ENCODE measurements around the gene CCDC191. TPM values are rescaled to one million over a fixed set of nuclear protein-coding genes. Genes with fewer than 3 reads are reported as not detected.
A peak's percentile ranks its signal among the peaks of the same experiment; 100 is the strongest.

CCDC191 gene
- total and polyA plus RNA-seq, 2 of the 4 experiments (the other 2 are of a cell fraction), result 0.72 to 1.1 TPM

DNA sequence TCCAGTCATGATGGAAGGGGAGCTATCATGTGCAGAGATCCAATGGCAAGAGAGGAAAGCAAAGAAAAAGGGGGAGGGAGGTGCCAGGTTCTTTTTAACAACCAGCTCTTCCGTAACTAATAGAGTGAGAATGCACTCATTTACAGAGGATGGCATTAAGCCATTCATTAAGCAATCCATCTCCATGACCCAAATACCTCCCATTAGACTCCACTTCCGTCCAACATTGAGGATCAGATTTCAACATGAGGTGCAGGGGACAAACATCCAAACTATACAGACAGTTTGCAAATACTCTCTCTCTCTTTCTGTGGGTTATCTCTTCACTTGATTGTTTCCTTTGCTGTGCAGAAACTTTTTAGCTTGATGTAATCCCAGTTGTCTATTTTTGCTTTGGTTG lies 87.3 kb downstream of the CCDC191 start:
- H4K5ac ChIP-seq (ENCODE audit: low read depth, low read length), result no peak overlapping the region
- no peak overlapping the region for H3K9ac ChIP-seq (ENCODE audit: low read depth, low read length)
- in situ Hi-C loops (cut with MboI; ENCODE audit: low sequenced_read_pairs) (no loop called here), intact Hi-C loops (cut with micrococcal nuclease) (loop anchor here (1.0 kb wide), 1 partner anchor 40 kb away; no protein-coding TSS in a partner anchor), dilution Hi-C loops (cut with HindIII; ENCODE audit: low sequenced_read_pairs, unreplicated experiment) (no loop called here)
- H3K4me1 ChIP-seq (ENCODE audit: control insufficient read depth, insufficient read depth, low read length), result no peaks in the 10 kb centered on the region
- CTCF ChIA-PET, result interaction anchor here (1.1 kb wide), 1 partner anchor 12 kb away, joined by 3 read pairs; no protein-coding TSS in a partner anchor
- H2BK120ac ChIP-seq (ENCODE audit: low read depth, low read length), result no peak overlapping the region
- H2AK5ac ChIP-seq (ENCODE audit: low read depth, low read length), result no peak overlapping the region
- no peak overlapping the region for H3K4ac ChIP-seq (ENCODE audit: low read depth, low read length)
- H2AFZ ChIP-seq (replicated peaks; ENCODE audit: low read length, poor library complexity), result no peak overlapping the region
- no peaks in the 10 kb centered on the region for H3K79me1 ChIP-seq (ENCODE audit: low read depth in 1 of 2, low read length in 2 of 2)
- H4K8ac ChIP-seq (ENCODE audit: low read depth in 2 of 2, low read length in 2 of 2), result no peak overlapping the region
- BruUV-seq (replicated peaks), result no TSS peak
- no peaks in the 10 kb centered on the region for H3K36me3 ChIP-seq (ENCODE audit: control insufficient read depth, insufficient read depth, low read length)
- no CpG with 5 or more reads among the region's 2 CpGs for WGBS, 2 experiments (ENCODE audit: extremely low coverage in 2 of 2, insufficient read length in 1 of 2)
- H3K56ac ChIP-seq (ENCODE audit: extremely low read depth, insufficient read depth, low read length), result no peak overlapping the region
- no peak for DNase-seq
- H3K14ac ChIP-seq (replicated peaks; ENCODE audit: low read depth, low read length), result no peak overlapping the region
- ATAC-seq (ENCODE audit: low read depth), result peak; percentile 49
- H4K91ac ChIP-seq (ENCODE audit: insufficient read depth, low read depth, low read length), result no peak overlapping the region
- TF ChIP-seq MAZ (IDR thresholded peaks at IDR 0.05; ENCODE audit: borderline replicate concordance, low read depth, low read length), result no peak
- no peak for TF ChIP-seq MXI1 (IDR thresholded peaks at IDR 0.05; ENCODE audit: borderline replicate concordance, low read depth, low read length)
- TF ChIP-seq POLR2A (IDR thresholded peaks at IDR 0.05; ENCODE audit: low read depth, low read length), result no peak
- TF ChIP-seq BHLHE40 (IDR thresholded peaks at IDR 0.05; ENCODE audit: low read depth, low read length), result no peak
- TF ChIP-seq SMC3 (IDR thresholded peaks at IDR 0.05; ENCODE audit: low read depth, low read length), result no peak
- no peak overlapping the region for H2AK9ac ChIP-seq (replicated peaks; ENCODE audit: low read depth, low read length, poor library complexity)
- H3K27me3 ChIP-seq (ENCODE audit: control insufficient read depth, insufficient read depth, low read length), result no peaks in the 10 kb centered on the region
- H3K27ac ChIP-seq (ENCODE audit: insufficient read depth, low read length), result no peak overlapping the region
- H3K9me1 ChIP-seq (ENCODE audit: insufficient read depth, low read length), result peaks cover 2% of the 10 kb centered on the region; the same call in 1 of the 2 replicates
- peak overlapping the region; percentile 8; the same call in 1 of the 2 replicates for H3K4me2 ChIP-seq (ENCODE audit: low read depth, low read length)
- H3K23ac ChIP-seq (ENCODE audit: low read depth, low read length), result no peak overlapping the region
- no peaks in the 10 kb centered on the region for H3K9me3 ChIP-seq (ENCODE audit: control insufficient read depth, insufficient read depth, low read length)
- H2BK5ac ChIP-seq (ENCODE audit: low read depth, low read length, poor library complexity, severe bottlenecking), result no peak overlapping the region
- no peak overlapping the region for H3K18ac ChIP-seq (ENCODE audit: low read depth, low read length)
- H2BK20ac ChIP-seq (ENCODE audit: low read depth, low read length), result no peak overlapping the region
- POLR2A ChIA-PET (ENCODE audit: unreplicated experiment), result no interaction called here
- no peak overlapping the region for H3K4me3 ChIP-seq (ENCODE audit: insufficient read depth, low read depth, low read length)
- H4K20me1 ChIP-seq (ENCODE audit: insufficient read depth, low read length), result no peaks in the 10 kb centered on the region
- no peak overlapping the region for H2BK15ac ChIP-seq (ENCODE audit: low read depth, low read length)
